Activated CD8-positive, alpha-beta memory T cell treated with anti-CD3 and anti-CD28 coated beads, Interleukin-2, amount 10 ng/mL, durations not matched to agents 7 days and 5 days (primary cell): ENCODE measurements around the gene HECTD1. TPM values are rescaled to one million over a fixed set of nuclear protein-coding genes. Genes with fewer than 3 reads are reported as not detected.
"Not testable (repeated sequence)": the region's sequence is repeated elsewhere in the genome, so short reads cannot be mapped to it uniquely, and the experiment has no call there.

Experiments
- ATAC-seq: fragments of 150-1000 bp; cut with Tn5 transposase; one replicate; pipeline ENCODE4 v1.10.0; 2021; ENCODE audit warnings: moderate library complexity
- CTCF ChIA-PET: fragments of 350-600 bp; sonication (Branson Sonifier 250); formaldehyde crosslinking; loops from one replicate; lab custom pipeline; 2021; ENCODE audit warnings: antibody characterized with exemption; lab: Charles Lee
- DNase-seq: peaks from one replicate; pipeline ENCODE4 v3.0.0-alpha.2; 2020
- H3K27ac Mint-ChIP-seq: one replicate; pipeline ENCODE4 v1.8.0; 2021; ENCODE audit warnings: mild to moderate bottlenecking, mixed read lengths
- H3K27me3 Mint-ChIP-seq: one replicate; pipeline ENCODE4 v1.8.0; 2021; ENCODE audit warnings: mixed read lengths
- H3K36me3 Mint-ChIP-seq: one replicate; pipeline ENCODE4 v1.8.0; 2021; ENCODE audit warnings: mild to moderate bottlenecking, mixed read lengths
- H3K4me1 Mint-ChIP-seq: one replicate; pipeline ENCODE4 v1.8.0; 2021; ENCODE audit warnings: mixed read lengths
- H3K4me3 Mint-ChIP-seq: one replicate; pipeline ENCODE4 v1.8.0; 2021; ENCODE audit warnings: mild to moderate bottlenecking, moderate library complexity, mixed read lengths
- H3K9me3 Mint-ChIP-seq: one replicate; pipeline ENCODE4 v1.8.0; 2022; ENCODE audit warnings: low read depth, mixed read lengths
- total RNA-seq, 2 experiments: library from RNA; stranded (reverse); gene quantifications; one replicate each; pipeline ENCODE4 v1.2.3, GENCODE V29; 2021

The HECTD1 gene
- total RNA-seq, 2 experiments from 2014 or later, result 91.0 to 105 TPM

- no peaks in the 10 kb centered on the region for H3K9me3 Mint-ChIP-seq
- H3K36me3 Mint-ChIP-seq, result peaks cover 55% of the 10 kb centered on the region
Measured at GRCh38 chr14:31110872-31111271, 96.7 kb downstream of the HECTD1 start.

GRCh38 chr14:31109257-31109656, 98.3 kb downstream of the HECTD1 start:
- Mint-ChIP-seq H3K9me3 (no peaks in the 10 kb centered on the region), H3K27ac (no peak overlapping the region), H3K27me3 (no peaks in the 10 kb centered on the region), H3K4me1 (peaks cover 1% of the 10 kb centered on the region), H3K36me3 (peaks cover 59% of the 10 kb centered on the region), H3K4me3 (no peak overlapping the region)
- CTCF ChIA-PET, result no interaction called here
- DNase-seq (no peak), ATAC-seq (no peak)

More at GRCh38 chr14:31110872-31111271, 96.7 kb downstream of the HECTD1 start:
- Mint-ChIP-seq H3K4me1 (peaks cover 1% of the 10 kb centered on the region), H3K4me3 (no peak overlapping the region), H3K27ac (no peak overlapping the region), H3K27me3 (no peaks in the 10 kb centered on the region)
- no peak for DNase-seq
- ATAC-seq, result no peak
- CTCF ChIA-PET, result no interaction called here

GRCh38 chr14:31106768-31107167, 100.8 kb downstream of the HECTD1 start:
- Mint-ChIP-seq H3K4me3 (no peak overlapping the region), H3K27ac (no peak overlapping the region), H3K4me1 (peaks cover 1% of the 10 kb centered on the region), H3K36me3 (peaks cover 59% of the 10 kb centered on the region), H3K27me3 (no peaks in the 10 kb centered on the region), H3K9me3 (no peaks in the 10 kb centered on the region)
- ATAC-seq (no peak), DNase-seq (no peak)
- CTCF ChIA-PET, result interaction anchor here (0.5 to 1.6 kb wide), 2 partner anchors 10 to 59 kb away, joined by 3 to 4 read pairs; no protein-coding TSS in a partner anchor

GRCh38 chr14:31097081-31097480, 110.5 kb downstream of the HECTD1 start:
- DNase-seq, result no peak
- Mint-ChIP-seq H3K27me3 (no peaks in the 10 kb centered on the region), H3K4me1 (no peaks in the 10 kb centered on the region), H3K36me3 (peaks cover 19% of the 10 kb centered on the region), H3K27ac (no peak overlapping the region), H3K4me3 (no peak overlapping the region), H3K9me3 (no peaks in the 10 kb centered on the region)
- ATAC-seq, result no peak
- CTCF ChIA-PET, result no interaction called here

- no peaks in the 10 kb centered on the region for H3K4me1 Mint-ChIP-seq
- H3K9me3 Mint-ChIP-seq, result no peaks in the 10 kb centered on the region
- DNase-seq (no peak), ATAC-seq (no peak)
- no peak overlapping the region for H3K4me3 Mint-ChIP-seq
- H3K36me3 Mint-ChIP-seq, result peaks cover 13% of the 10 kb centered on the region
- CTCF ChIA-PET, result no interaction called here
- no peak overlapping the region for H3K27ac Mint-ChIP-seq
- H3K27me3 Mint-ChIP-seq, result no peaks in the 10 kb centered on the region
Measured at GRCh38 chr14:31096255-31096654, 111.3 kb downstream of the HECTD1 start.

- DNase-seq, H3K27ac Mint-ChIP-seq, H3K27me3 Mint-ChIP-seq, H3K4me3 Mint-ChIP-seq, H3K9me3 Mint-ChIP-seq, CTCF ChIA-PET, ATAC-seq, H3K4me1 Mint-ChIP-seq, H3K36me3 Mint-ChIP-seq: not testable (repeated sequence)
Measured at GRCh38 chr14:31095817-31096216, 111.8 kb downstream of the HECTD1 start.

GRCh38 chr14:31093884-31094839, 113.4 kb downstream of the HECTD1 start:
- ATAC-seq, H3K4me1 Mint-ChIP-seq, H3K4me3 Mint-ChIP-seq, H3K36me3 Mint-ChIP-seq, CTCF ChIA-PET, H3K27me3 Mint-ChIP-seq, H3K9me3 Mint-ChIP-seq, H3K27ac Mint-ChIP-seq, DNase-seq: not testable (repeated sequence)

GRCh38 chr14:31092160-31092708, 115.4 kb downstream of the HECTD1 start:
- H3K4me1 Mint-ChIP-seq, result no peaks in the 10 kb centered on the region
- H3K9me3 Mint-ChIP-seq, result no peaks in the 10 kb centered on the region
- CTCF ChIA-PET, result interaction anchor here (1.6 kb wide), 1 partner anchor 9 kb away, joined by 5 read pairs; no protein-coding TSS in a partner anchor
- no peaks in the 10 kb centered on the region for H3K36me3 Mint-ChIP-seq
- H3K27me3 Mint-ChIP-seq, result no peaks in the 10 kb centered on the region
- H3K4me3 Mint-ChIP-seq, result no peak overlapping the region
- no peak overlapping the region for H3K27ac Mint-ChIP-seq
- DNase-seq (no peak), ATAC-seq (no peak)

- CTCF ChIA-PET, result interaction anchor here (1.6 kb wide), 1 partner anchor 10 kb away, joined by 5 read pairs; no protein-coding TSS in a partner anchor
- no peak for ATAC-seq
- H3K4me3 Mint-ChIP-seq, result no peak overlapping the region
- no peak overlapping the region for H3K27ac Mint-ChIP-seq
- no peaks in the 10 kb centered on the region for H3K4me1 Mint-ChIP-seq
- no peak for DNase-seq
- H3K36me3 Mint-ChIP-seq, result no peaks in the 10 kb centered on the region
- H3K9me3 Mint-ChIP-seq, result no peaks in the 10 kb centered on the region
- H3K27me3 Mint-ChIP-seq, result no peaks in the 10 kb centered on the region
Measured at GRCh38 chr14:31090883-31091764, 116.5 kb downstream of the HECTD1 start.

- DNase-seq, H3K4me1 Mint-ChIP-seq, H3K27ac Mint-ChIP-seq, H3K27me3 Mint-ChIP-seq, ATAC-seq, H3K36me3 Mint-ChIP-seq, CTCF ChIA-PET, H3K4me3 Mint-ChIP-seq, H3K9me3 Mint-ChIP-seq: not testable (repeated sequence)
Measured at GRCh38 chr14:31086466-31086865, 121.1 kb downstream of the HECTD1 start.

GRCh38 chr14:31085027-31085426, 122.6 kb downstream of the HECTD1 start:
- Mint-ChIP-seq H3K9me3 (no peaks in the 10 kb centered on the region), H3K27me3 (no peaks in the 10 kb centered on the region), H3K27ac (no peak overlapping the region), H3K4me3 (no peak overlapping the region), H3K4me1 (no peaks in the 10 kb centered on the region), H3K36me3 (no peaks in the 10 kb centered on the region)
- ATAC-seq, result no peak
- DNase-seq, result no peak
- CTCF ChIA-PET, result no interaction called here

GRCh38 chr14:31084385-31084784, 123.2 kb downstream of the HECTD1 start:
- ATAC-seq, result no peak
- no peak for DNase-seq
- no peak overlapping the region for H3K27ac Mint-ChIP-seq
- CTCF ChIA-PET, result interaction anchor here (1.5 kb wide), 1 partner anchor 16 kb away, joined by 4 read pairs; no protein-coding TSS in a partner anchor
- no peaks in the 10 kb centered on the region for H3K4me1 Mint-ChIP-seq
- no peaks in the 10 kb centered on the region for H3K27me3 Mint-ChIP-seq
- H3K9me3 Mint-ChIP-seq, result no peaks in the 10 kb centered on the region
- no peak overlapping the region for H3K4me3 Mint-ChIP-seq
- no peaks in the 10 kb centered on the region for H3K36me3 Mint-ChIP-seq

- CTCF ChIA-PET, result interaction anchor here (1.5 to 2.0 kb wide), 2 partner anchors 17 to 271 kb away, joined by 4 to 6 read pairs; no protein-coding TSS in a partner anchor
- Mint-ChIP-seq H3K36me3 (no peaks in the 10 kb centered on the region), H3K9me3 (no peaks in the 10 kb centered on the region)
Measured at GRCh38 chr14:31083781-31084180, 123.8 kb downstream of the HECTD1 start.

More at GRCh38 chr14:31083781-31084180, 123.8 kb downstream of the HECTD1 start:
- ATAC-seq (no peak), DNase-seq (no peak)
- Mint-ChIP-seq H3K27ac (no peak overlapping the region), H3K4me1 (no peaks in the 10 kb centered on the region), H3K4me3 (no peak overlapping the region), H3K27me3 (no peaks in the 10 kb centered on the region)
